HCEC 1CT (cell line): ENCODE results near the gene DNAH10.
A peak's percentile ranks its signal among the peaks of the same experiment; 100 is the strongest.

ENCODE experiments used
- DNase-seq: peaks from one replicate; pipeline ENCODE4 v3.0.0-alpha.2; 2017

Gene DNAH10

GRCh38 chr12:123889848-123890535 is 127.9 kb downstream of the DNAH10 start:
- no peak for DNase-seq

DNA sequence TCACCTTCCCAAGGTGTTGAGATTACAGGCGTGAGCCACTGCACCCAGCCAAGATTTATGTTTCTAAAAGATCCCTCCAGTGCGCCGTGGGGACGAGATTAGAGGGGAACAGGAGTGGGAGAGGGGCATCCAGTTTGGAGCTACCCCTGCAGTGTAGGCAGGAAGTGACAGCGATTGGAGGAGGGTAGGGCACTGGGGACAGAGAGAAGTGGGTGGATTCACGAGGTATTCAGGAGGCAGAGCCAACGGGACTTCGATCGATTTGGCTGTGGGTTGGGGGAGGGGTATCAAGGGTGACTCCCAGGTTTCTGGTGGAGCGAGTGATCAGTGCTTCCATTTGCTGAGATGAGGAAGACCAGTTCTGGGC is 128.4 kb downstream of the DNAH10 start:
- DNase-seq: no peak

- DNase-seq: no peak
These were observed 128.9 kb downstream of the DNAH10 start for GRCh38 chr12:123891011-123891410.

GRCh38 chr12:123891516-123892179 is 129.5 kb downstream of the DNAH10 start:
- DNase-seq: no peak

DNA sequence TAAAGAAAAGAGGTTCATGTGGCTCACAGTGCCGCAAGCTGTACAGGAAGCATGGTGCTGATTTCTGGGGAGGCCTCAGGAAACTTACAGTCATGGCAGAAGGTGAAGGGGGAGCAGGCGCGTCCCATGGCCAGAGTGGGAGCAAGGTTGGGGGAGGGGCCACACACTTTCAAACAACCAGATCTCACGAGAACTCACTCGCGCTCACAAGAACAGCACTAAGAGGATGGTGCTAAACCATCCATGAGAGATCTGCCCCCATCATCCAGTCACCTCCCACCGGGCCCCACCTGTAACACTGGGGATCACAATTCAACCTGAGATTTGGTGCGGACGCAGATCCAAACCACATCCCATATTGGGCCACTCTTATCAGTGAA is 130.1 kb downstream of the DNAH10 start:
- no peak for DNase-seq

DNA sequence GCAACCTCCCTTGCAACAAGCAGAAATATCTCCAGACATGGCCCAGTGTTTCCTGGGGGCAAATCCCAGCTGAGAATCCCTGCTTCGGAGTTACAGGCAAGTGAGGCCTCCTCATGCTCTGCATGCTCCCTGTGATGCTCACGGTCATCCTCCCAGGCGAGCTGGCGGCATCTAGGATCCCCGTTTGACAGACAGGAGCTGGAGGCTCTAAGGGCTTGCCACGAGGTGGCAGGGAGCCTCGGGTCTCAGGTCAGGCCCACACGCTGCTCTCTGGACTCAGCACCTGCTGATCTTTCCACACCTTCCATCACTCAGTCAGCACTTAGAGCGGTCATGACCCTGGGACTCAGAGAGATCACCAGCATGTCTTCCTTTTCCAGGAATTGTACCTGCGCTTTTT is 130.8 kb downstream of the DNAH10 start:
- no peak for DNase-seq

GRCh38 chr12:123893276-123893675 is 131.2 kb downstream of the DNAH10 start:
- DNase-seq: no peak

DNA sequence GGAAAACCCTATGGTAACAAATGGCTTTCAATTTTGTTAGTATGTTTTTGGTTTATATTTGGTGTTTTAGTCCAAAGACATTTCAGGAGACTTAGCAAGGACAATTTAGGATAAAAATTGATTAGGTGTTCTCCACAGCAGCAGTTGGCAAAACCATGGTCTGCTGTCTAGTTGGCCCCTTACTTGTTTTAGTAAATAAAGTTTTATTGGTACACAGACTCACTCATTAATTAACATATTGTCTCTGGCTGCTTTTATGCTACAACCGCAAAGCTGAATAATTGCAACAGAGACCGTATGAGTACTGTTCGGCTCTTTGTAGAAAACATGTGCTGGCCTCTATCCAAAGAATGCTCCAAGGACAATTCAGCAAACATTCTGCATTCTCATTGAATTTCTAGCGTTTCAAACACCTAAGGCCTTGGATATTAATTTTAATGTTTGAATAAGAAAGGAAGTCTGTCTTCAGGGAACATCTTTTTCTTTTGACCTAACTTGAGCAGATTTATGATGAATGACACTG is 132.8 kb downstream of the DNAH10 start:
- no peak for DNase-seq

GRCh38 chr12:123895451-123895850 is 133.3 kb downstream of the DNAH10 start:
- DNase-seq: no peak

DNA sequence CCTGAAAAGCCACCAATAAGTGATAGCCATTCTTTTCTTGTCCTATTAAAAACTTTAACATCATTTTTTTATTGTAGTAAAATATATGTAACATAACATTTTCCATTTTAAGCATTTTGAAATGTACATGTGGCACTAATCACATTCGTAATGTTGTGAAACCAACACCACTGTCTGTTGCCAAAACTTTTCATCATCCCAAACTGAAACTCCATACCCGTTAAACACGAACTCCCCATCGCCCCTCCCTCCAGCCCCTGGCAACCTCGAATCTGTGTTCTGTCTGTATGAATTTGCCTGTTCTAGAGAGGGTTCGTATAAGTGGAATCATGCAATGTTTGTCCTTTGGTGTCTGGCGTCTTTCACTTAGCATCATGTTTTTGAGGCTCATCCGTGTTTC is 134.7 kb downstream of the DNAH10 start:
- DNase-seq: peak; percentile 26

DNA sequence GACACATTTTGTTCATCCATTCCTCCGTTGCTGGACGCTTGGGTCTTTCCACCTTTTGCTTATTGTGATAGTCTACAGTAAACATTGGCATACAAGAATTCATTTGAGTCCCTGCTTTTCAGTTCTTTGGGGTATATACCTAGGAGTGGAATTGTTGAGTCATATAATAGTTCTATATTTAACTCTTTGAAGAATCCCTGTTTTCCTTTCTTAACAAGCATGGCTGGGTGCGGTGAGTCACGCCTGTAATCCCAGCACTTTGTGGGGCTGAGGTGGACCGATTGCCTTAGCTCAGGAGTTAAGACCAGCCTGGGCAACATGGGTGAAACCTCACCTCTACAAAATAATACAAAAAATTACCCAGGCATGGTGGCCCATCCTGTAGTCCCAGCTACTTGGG is 135.1 kb downstream of the DNAH10 start:
- DNase-seq: peak; percentile 78

DNA sequence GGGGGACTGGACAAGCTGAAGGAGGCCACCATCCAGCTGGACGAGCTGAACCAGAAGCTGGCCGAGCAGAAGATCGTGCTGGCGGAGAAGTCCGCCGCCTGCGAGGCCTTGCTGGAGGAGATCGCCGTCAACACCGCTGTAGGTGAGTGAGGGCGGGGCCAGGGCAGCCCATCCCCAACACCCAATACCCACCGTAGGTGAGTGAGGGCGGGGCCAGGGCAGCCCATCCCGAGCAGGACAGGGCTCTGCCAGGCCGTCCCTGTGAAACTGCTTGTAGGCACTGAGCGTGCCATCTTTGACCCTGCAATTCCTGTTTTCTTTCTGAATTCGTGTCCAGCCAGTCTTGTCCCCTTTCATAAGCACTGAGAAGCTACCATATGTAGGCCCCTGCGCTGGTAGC is 136.6 kb downstream of the DNAH10 start:
- DNase-seq: no peak

DNA sequence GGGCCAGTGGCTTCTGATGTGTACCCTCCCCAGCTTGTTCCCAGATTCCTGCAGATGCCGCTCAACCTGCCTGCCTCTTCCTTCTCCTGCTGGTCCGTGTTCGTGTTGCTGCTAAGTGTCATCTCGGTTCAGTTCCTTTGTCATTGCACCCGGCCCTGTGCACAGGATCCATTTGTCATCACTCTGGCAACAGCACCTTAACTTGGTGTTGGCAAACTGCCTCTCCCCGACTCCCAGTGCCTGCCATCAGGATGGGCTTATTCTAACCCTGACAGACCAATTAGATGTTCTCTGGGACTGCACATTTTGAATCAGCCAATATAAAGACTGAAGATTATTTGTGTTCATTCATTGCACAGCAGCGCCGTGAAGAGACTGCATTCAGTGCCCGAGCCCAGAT is 137.3 kb downstream of the DNAH10 start:
- no peak for DNase-seq

- DNase-seq: no peak
These were observed 138.8 kb downstream of the DNAH10 start for GRCh38 chr12:123900871-123901376.

DNA sequence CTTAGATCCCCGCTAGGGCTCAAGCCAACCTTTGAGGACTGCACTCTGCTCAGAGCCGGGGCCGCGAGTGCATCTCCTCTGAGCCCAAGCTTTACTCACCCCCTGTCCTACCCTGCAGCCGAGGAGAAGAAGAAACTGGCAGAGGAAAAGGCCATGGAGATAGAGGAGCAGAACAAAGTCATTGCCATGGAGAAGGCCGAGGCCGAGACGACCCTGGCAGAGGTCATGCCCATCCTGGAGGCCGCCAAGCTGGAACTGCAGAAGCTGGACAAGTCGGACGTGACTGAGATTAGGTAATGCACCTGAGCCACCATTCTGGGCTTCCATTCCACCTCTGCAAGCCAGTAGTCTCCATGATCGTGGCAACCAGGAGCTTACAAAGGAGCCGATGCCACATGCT is 140.7 kb downstream of the DNAH10 start:
- no peak for DNase-seq

DNA sequence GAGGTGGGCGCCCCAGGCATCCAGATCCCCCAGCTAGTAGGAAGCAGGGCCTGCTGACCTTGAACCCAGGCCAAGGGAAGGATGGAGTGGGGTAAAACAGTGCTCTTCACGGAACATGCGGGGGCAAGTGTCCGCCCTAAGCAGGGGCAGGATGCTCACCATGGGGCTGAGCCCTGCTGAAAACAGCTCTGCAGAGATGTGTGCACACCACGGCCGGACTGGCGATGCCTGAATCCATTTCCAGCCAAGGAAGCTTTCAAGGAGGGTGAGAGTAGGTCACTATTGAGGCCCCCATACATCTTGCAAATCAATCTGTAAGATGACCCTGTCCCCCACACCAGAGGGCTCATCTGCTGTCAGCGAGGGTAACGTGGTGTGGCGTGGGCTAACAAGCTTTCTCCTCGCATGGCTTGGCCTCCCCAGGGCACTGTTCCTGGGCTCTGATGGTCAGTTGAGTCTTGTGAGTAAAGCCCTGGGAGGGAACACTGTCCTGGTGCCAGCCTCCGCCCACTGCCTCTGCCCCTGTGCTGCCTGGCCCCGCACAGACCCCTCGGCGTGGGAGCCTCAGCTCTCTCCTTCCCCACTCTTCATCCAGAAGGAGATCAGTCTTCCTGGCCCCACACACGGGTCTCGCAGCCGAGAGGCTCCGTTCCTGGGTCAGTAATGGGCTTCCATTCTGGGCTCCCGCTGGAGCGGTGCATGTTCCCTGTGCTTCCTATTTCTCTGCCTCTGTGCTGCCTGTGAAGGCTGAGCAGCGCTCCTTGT is 141.4 kb downstream of the DNAH10 start:
- no peak for DNase-seq

- peak; percentile 77 for DNase-seq
These were observed 143.3 kb downstream of the DNAH10 start for GRCh38 chr12:123905319-123905925.

GRCh38 chr12:123906711-123907420 is 144.8 kb downstream of the DNAH10 start:
- DNase-seq: no peak

- DNase-seq: no peak
These were observed 145.8 kb downstream of the DNAH10 start for GRCh38 chr12:123907726-123908476.

- DNase-seq: no peak
These were observed 147.0 kb downstream of the DNAH10 start for GRCh38 chr12:123908884-123909725.

- no peak for DNase-seq
These were observed 148.0 kb downstream of the DNAH10 start for GRCh38 chr12:123910057-123910456.
